ENCODE data around the gene PTPRZ1. TPM values are rescaled to one million over a fixed set of nuclear protein-coding genes. Genes with fewer than 3 reads are reported as not detected.

PTPRZ1 gene
- total RNA-seq, 3 donors from 2014 or later (not counting 1 experiment from before 2014, with no cell fraction given): not detected

DNA sequence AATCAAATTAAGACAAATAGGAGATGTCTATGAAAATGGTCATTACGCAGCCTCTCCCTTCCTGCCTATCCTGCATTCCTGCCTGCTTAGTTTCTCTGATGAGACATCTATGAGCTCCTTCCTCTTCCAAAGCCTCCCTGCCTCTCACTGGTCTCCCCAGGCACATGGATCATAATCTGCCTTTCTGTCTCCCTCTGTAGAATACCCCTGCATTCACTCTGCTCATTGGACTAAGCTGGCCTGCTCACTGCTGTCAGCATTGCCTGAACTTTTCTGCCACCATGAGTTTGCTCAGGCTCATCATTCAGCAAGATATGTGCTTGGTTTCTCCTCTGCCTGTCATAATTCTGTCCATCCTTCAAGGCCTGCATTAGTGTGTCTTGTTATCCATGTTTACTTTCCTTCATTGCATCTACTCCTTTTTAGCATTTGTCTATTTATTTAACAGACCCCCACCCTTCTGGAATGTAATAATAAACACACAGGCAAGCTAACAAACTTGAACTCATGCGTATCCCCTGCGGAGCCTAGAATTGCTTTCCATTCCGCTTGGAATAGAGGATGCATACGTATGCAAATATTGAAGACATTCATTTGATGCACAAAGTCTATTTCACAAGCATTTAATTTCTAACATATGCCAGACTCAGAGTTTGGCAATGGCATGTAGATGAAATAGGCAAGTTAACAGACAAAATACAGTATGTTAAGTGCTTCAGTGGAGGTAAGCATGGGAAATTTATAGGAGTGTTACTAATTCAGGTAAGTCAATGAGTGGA, 88.3 kb downstream of the PTPRZ1 start:
- Histone ChIP-seq H3K4me1 (ENCODE audit: control insufficient read depth, insufficient read depth, low read length) (no peaks in the 10 kb centered on the region), H3K4me3 (ENCODE audit: low read length) (no peak overlapping the region), H3K36me3 (ENCODE audit: control insufficient read depth, insufficient read depth, low read length) (no peaks in the 10 kb centered on the region), H3K27me3 (ENCODE audit: control insufficient read depth, insufficient read depth, low read length) (no peaks in the 10 kb centered on the region), H3K27ac (ENCODE audit: low read length) (no peak overlapping the region), H3K9me3 (ENCODE audit: control insufficient read depth, insufficient read depth, low read length) (no peaks in the 10 kb centered on the region)
- TF ChIP-seq, protein P1, sequence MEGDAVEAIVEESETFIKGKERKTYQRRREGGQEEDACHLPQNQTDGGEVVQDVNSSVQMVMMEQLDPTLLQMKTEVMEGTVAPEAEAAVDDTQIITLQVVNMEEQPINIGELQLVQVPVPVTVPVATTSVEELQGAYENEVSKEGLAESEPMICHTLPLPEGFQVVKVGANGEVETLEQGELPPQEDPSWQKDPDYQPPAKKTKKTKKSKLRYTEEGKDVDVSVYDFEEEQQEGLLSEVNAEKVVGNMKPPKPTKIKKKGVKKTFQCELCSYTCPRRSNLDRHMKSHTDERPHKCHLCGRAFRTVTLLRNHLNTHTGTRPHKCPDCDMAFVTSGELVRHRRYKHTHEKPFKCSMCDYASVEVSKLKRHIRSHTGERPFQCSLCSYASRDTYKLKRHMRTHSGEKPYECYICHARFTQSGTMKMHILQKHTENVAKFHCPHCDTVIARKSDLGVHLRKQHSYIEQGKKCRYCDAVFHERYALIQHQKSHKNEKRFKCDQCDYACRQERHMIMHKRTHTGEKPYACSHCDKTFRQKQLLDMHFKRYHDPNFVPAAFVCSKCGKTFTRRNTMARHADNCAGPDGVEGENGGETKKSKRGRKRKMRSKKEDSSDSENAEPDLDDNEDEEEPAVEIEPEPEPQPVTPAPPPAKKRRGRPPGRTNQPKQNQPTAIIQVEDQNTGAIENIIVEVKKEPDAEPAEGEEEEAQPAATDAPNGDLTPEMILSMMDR (IDR thresholded peaks at IDR 0.05): no peak
- DNase-seq (no peak), ATAC-seq (no peak)
- H3K36me3 Mint-ChIP-seq: no peaks in the 10 kb centered on the region
- no peak overlapping the region for H3K4me3 Mint-ChIP-seq
- WGBS (ENCODE audit: insufficient coverage): 100% methylated on average over 5 of the region's 5 CpGs
- H3K4me1 Mint-ChIP-seq: no peaks in the 10 kb centered on the region
- H3K27me3 Mint-ChIP-seq (ENCODE audit: low read depth in 2 of 2): no peaks in the 10 kb centered on the region
- H3K9me3 Mint-ChIP-seq: peaks cover 3 to 4% of the 10 kb centered on the region in 2 donors
- intact Hi-C loops (cut with micrococcal nuclease): no loop called here
- H3K27ac Mint-ChIP-seq: no peak overlapping the region

DNA sequence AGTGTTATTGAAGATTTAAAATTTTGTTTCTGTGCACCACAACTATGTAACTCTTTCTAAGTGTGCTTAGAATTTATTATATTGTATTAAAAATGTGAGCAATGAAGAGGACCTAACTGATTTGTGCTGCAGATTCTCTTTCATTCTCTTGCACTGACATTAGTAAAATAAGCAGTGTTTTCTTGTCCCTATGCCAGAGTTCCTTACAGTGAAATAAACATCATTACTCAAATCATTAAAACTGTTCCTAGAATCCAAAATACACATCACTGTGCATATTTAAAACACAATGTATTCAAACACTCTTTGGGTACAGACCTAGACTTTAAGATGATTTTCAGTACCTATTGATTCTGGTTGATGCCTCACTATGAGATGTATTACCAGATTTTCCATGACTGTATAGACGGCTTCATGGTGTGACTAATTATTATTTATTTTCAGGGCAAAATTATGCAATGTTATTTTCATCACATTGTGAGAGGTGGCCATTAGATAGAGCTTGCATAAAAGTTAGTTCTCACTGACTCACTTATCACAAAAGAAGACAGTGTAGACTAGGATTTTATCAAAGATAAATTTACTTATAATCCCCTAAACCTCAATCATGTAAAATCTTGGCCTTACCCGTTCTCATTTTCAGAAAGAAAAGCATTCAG, 93.4 kb downstream of the PTPRZ1 start:
- TF ChIP-seq, protein P1 (IDR thresholded peaks at IDR 0.05): no peak
- intact Hi-C loops (cut with micrococcal nuclease): no loop called here
- Mint-ChIP-seq H3K4me3 (no peak overlapping the region), H3K9me3 (peaks cover 0 to 4% of the 10 kb centered on the region in 2 donors), H3K27ac (no peak overlapping the region), H3K27me3 (ENCODE audit: low read depth in 2 of 2) (no peaks in the 10 kb centered on the region), H3K36me3 (no peaks in the 10 kb centered on the region), H3K4me1 (no peaks in the 10 kb centered on the region)
- no peak for DNase-seq
- no peaks in the 10 kb centered on the region for H3K36me3 ChIP-seq (ENCODE audit: control insufficient read depth, insufficient read depth, low read length)
- WGBS (ENCODE audit: insufficient coverage): 100% methylated on average over 1 of the region's 2 CpGs
- no peak overlapping the region for H3K4me3 ChIP-seq (ENCODE audit: low read length)
- H3K9me3 ChIP-seq (ENCODE audit: control insufficient read depth, insufficient read depth, low read length): no peaks in the 10 kb centered on the region
- H3K27me3 ChIP-seq (ENCODE audit: control insufficient read depth, insufficient read depth, low read length): no peaks in the 10 kb centered on the region
- ATAC-seq: no peak
- H3K4me1 ChIP-seq (ENCODE audit: control insufficient read depth, insufficient read depth, low read length): no peaks in the 10 kb centered on the region
- no peak overlapping the region for H3K27ac ChIP-seq (ENCODE audit: low read length)

GRCh38 chr7:121966935-121967332, 94.0 kb downstream of the PTPRZ1 start:
- TF ChIP-seq, protein P1 (IDR thresholded peaks at IDR 0.05): no peak
- ATAC-seq (no peak), DNase-seq (no peak)
- Histone ChIP-seq H3K4me3 (ENCODE audit: low read length) (no peak overlapping the region), H3K9me3 (ENCODE audit: control insufficient read depth, insufficient read depth, low read length) (no peaks in the 10 kb centered on the region), H3K27me3 (ENCODE audit: control insufficient read depth, insufficient read depth, low read length) (no peaks in the 10 kb centered on the region), H3K27ac (ENCODE audit: low read length) (no peak overlapping the region), H3K4me1 (ENCODE audit: control insufficient read depth, insufficient read depth, low read length) (no peaks in the 10 kb centered on the region), H3K36me3 (ENCODE audit: control insufficient read depth, insufficient read depth, low read length) (no peaks in the 10 kb centered on the region)
- Mint-ChIP-seq H3K9me3 (peaks cover 0 to 4% of the 10 kb centered on the region in 2 donors), H3K27me3 (ENCODE audit: low read depth in 2 of 2) (no peaks in the 10 kb centered on the region), H3K4me3 (no peak overlapping the region), H3K27ac (no peak overlapping the region), H3K36me3 (no peaks in the 10 kb centered on the region), H3K4me1 (no peaks in the 10 kb centered on the region)
- intact Hi-C loops (cut with micrococcal nuclease): no loop called here
- 71% methylated on average over 4 of the region's 4 CpGs for WGBS (ENCODE audit: insufficient coverage)

Measured in natural killer cell (primary cell).